ENCODE measurements around the gene C14orf93. TPM values are rescaled to one million over a fixed set of nuclear protein-coding genes. Genes with fewer than 3 reads are reported as not detected.

C14orf93 gene
- total RNA-seq, 1 experiment from 2014 or later: 8.2 TPM

GRCh38 chr14:23055147-23055550 lies 45.2 kb upstream of the C14orf93 start:
- Histone ChIP-seq H2BK12ac (ENCODE audit: insufficient read length, low read depth, low read length) (no peak overlapping the region), H3K4me1 (ENCODE audit: insufficient read depth, low read length) (no peaks in the 10 kb centered on the region; the same call in 1 of the 2 replicates), H2BK120ac (ENCODE audit: low read depth, low read length, poor library complexity, severe bottlenecking) (no peak overlapping the region), H3K56ac (ENCODE audit: insufficient read length, low read depth, low read length) (no peak overlapping the region), H3K14ac (ENCODE audit: insufficient read depth, low read length) (no peak overlapping the region), H3K79me2 (ENCODE audit: insufficient read depth, low read length) (no peaks in the 10 kb centered on the region), H3K23ac (ENCODE audit: insufficient read length, low read depth, low read length) (no peak overlapping the region), H2BK20ac (ENCODE audit: low read depth, low read length, poor library complexity, severe bottlenecking) (no peak overlapping the region), H3K9me3 (ENCODE audit: control insufficient read depth, low read depth, low read length) (no peaks in the 10 kb centered on the region), H3K23me2 (ENCODE audit: insufficient read length, low read depth, low read length, poor library complexity, severe bottlenecking) (peaks cover 15% of the 10 kb centered on the region), H4K91ac (ENCODE audit: insufficient read length, low read depth, low read length) (no peak overlapping the region), H3K79me1 (ENCODE audit: insufficient read depth, low read depth, low read length, poor library complexity, severe bottlenecking) (no peaks in the 10 kb centered on the region), H3K18ac (ENCODE audit: insufficient read length, low read depth, low read length) (no peak overlapping the region), H3T11ph (ENCODE audit: low read length) (no peak overlapping the region), H4K5ac (ENCODE audit: insufficient read length, low read depth, low read length) (no peak overlapping the region), H4K20me1 (ENCODE audit: control insufficient read depth, insufficient read depth, insufficient read length) (no peaks in the 10 kb centered on the region), H3K27me3 (ENCODE audit: insufficient read depth, low read length) (no peaks in the 10 kb centered on the region), H2AK5ac (ENCODE audit: insufficient read length, low read length) (no peak overlapping the region), H3K4me2 (ENCODE audit: insufficient read depth, insufficient read length, low read length) (no peak overlapping the region), H4K8ac (replicated peaks; ENCODE audit: insufficient read length, low read depth, low read length) (no peak overlapping the region), H2BK5ac (ENCODE audit: insufficient read length, low read length) (no peak overlapping the region), H3K9ac (ENCODE audit: extremely low read depth, insufficient read length, low read length) (no peak overlapping the region), H3K4ac (ENCODE audit: low read depth, low read length) (no peak overlapping the region), H2AFZ (ENCODE audit: low read length) (no peak overlapping the region), H2BK15ac (ENCODE audit: low read depth, low read length) (no peak overlapping the region), H3K27ac (ENCODE audit: insufficient read length, low read depth, low read length) (no peak overlapping the region)
- no CpG with 5 or more reads among the region's 12 CpGs for WGBS (ENCODE audit: extremely low coverage, insufficient read length, low lambda C conversion rate)
- no peak for DNase-seq
- Mint-ChIP-seq H3K27me3 (ENCODE audit: low read depth) (peaks cover 8% of the 10 kb centered on the region), H3K36me3 (ENCODE audit: insufficient read depth in 1 of 3, low read depth in 3 of 3) (peaks cover 7 to 37% (median 28%) of the 10 kb centered on the region in 3 experiments), H3K9me3 (no peaks in the 10 kb centered on the region), H3K4me1 (peaks cover 16 to 19% of the 10 kb centered on the region in 2 experiments), H3K27ac (no peak overlapping the region), H3K4me3 (peak overlapping the region in 1 of 2 experiments; percentile 44; a peak in 2 of 5 replicates)
- TF ChIP-seq CTCF (conservative IDR thresholded peaks at IDR 0.05): no peak

Data from H9 (cell line).